GM12875 (cell line): ENCODE measurements around the gene GMCL2.

Experiments used
- H3K4me3 ChIP-seq: one replicate; pipeline ENCODE4 v1.5.1; 2011; ENCODE audit warnings: low read depth, low read length, control low read depth
- TF ChIP-seq, protein P1 (sequence below): IDR thresholded peaks from 2 replicates; pipeline ENCODE4 v1.5.1; 2011; ENCODE audit warnings: low read depth, mild to moderate bottlenecking, control low read depth, inconsistent platforms, low read length, moderate library complexity, borderline replicate concordance; ENCODE audit not compliant: insufficient read depth

Gene GMCL2

DNA sequence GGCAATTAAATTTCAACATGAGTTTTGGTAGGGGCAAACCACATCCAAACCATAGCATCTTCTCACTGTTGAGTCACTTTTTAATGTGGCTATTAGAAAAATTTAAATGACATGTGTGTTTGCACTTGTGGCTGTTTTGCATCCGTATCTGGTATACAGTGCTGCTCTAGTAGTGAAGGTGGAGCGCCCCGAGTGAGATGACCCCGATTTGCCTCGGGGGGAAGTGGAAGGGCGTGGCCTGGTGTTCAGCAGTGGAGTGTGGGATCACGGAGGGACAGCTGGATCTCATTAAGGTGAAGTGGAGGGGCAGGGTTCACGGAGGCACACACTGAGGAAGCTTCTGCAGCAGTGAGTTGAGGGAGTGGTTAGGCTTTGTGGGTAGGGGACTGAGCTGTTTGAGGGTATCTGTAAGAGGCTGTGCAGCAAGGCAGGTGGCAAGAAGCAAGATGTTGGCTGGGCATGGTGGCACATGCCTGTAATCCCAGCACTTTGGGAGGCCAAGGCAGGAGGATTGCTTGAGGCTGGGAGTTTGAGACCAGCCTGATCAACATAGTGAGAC is 6.2 kb upstream of the GMCL2 start:
- TF ChIP-seq, protein P1, sequence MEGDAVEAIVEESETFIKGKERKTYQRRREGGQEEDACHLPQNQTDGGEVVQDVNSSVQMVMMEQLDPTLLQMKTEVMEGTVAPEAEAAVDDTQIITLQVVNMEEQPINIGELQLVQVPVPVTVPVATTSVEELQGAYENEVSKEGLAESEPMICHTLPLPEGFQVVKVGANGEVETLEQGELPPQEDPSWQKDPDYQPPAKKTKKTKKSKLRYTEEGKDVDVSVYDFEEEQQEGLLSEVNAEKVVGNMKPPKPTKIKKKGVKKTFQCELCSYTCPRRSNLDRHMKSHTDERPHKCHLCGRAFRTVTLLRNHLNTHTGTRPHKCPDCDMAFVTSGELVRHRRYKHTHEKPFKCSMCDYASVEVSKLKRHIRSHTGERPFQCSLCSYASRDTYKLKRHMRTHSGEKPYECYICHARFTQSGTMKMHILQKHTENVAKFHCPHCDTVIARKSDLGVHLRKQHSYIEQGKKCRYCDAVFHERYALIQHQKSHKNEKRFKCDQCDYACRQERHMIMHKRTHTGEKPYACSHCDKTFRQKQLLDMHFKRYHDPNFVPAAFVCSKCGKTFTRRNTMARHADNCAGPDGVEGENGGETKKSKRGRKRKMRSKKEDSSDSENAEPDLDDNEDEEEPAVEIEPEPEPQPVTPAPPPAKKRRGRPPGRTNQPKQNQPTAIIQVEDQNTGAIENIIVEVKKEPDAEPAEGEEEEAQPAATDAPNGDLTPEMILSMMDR = no peak

GRCh38 chr5:178192787-178193186 is 5.6 kb upstream of the GMCL2 start:
- no peak overlapping the region for H3K4me3 ChIP-seq
- TF ChIP-seq, protein P1 = no peak

More for the DNA sequence above, 6.2 kb upstream of the GMCL2 start:
- no peak overlapping the region for H3K4me3 ChIP-seq

GRCh38 chr5:178192244-178192643 is 5.1 kb upstream of the GMCL2 start:
- H3K4me3 ChIP-seq = no peak overlapping the region
- TF ChIP-seq, protein P1 = no peak

- no peak overlapping the region for H3K4me3 ChIP-seq
- TF ChIP-seq, protein P1 = no peak
These were observed 4.5 kb upstream of the GMCL2 start for GRCh38 chr5:178191661-178192060.

- H3K4me3 ChIP-seq = no peak overlapping the region
- TF ChIP-seq, protein P1 = no peak
These were observed 2.3 kb upstream of the GMCL2 start for GRCh38 chr5:178189433-178189832.

GRCh38 chr5:178186427-178186826 is 744 bp downstream of the GMCL2 start:
- no peak overlapping the region for H3K4me3 ChIP-seq
- TF ChIP-seq, protein P1 = no peak

DNA sequence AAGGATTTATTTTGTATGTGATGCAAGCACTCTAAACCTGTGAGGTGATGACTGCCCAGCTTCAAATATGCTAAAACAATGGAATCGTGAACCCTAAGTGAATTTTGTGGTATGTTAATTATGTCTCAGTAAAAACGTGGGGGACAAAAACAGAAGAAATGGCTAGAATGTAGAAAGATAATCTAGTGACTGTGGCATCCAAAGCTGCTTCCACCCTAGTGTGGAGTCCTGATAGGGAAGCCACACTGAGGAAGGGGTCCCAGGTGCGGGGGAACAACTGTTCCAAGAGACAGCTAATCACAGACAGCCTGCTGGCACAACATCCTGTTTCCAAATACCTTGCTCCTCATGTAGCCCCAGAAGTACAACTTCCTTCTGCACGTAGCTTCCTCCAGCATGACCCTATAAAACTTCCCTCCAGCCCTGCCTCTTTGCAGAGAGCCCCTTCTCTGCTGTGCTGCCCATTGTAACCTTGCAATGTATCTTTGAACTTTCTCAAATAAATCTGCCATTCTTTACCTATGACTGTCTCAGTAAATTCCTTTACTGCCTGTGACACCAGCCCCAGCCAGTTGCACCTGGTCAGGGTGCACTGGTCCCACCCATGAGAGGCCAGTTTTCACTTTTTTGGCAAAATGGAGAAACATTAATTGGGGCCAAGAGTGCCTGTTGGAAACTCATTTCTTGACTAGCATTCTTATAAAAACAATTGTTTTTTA is 4.9 kb downstream of the GMCL2 start:
- TF ChIP-seq, protein P1 = no peak
- no peak overlapping the region for H3K4me3 ChIP-seq
